NCI-H2171 (cell line): ENCODE measurements around the gene LIMS3.
"Not testable (repeated sequence)": the region's sequence is repeated elsewhere in the genome, so short reads cannot be mapped to it uniquely, and the experiment has no call there.

Experiments used
- DNase-seq: peaks from one replicate; lab custom pipeline; 2025; lab: John Stamatoyannopoulos, UW

Gene LIMS3

DNA sequence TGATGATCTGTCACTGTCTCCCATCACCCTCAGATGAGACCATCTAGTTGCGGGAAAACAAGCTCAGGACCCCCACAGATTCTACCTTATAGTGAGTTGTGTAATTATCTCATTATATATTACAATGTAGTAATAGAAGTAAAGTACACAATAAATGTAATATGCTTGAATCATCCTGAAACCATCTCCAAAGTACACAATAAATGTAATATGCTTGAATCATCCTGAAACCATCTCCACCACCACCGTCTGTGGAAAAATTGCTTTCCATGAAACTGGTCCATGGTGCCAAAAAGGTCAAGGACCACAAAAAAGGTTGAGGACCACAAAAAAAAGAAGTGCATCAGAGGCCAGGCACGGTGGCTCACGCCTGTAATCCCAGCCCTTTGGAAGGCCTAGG lies 29.3 kb downstream of the LIMS3 start:
- not testable (repeated sequence) for DNase-seq

DNA sequence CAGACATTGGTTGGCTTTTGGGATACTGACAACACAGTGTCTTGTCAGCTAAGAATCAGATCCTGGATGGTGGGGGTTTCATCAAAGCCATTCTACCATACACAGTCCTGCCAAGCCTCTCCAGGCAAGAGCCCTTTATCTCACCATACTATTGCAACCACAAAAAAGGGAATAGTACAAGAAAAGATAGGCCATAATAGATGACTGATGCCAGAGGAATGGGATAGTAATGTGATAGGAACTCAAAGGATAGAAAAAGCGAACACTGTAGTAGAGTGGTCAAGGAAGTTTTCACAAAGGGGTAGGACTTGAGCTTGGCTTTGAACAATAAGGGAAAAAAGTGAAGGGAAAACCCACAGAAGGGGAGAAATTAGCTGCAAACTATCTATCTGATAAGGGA lies 30.7 kb downstream of the LIMS3 start:
- DNase-seq = not testable (repeated sequence)

DNA sequence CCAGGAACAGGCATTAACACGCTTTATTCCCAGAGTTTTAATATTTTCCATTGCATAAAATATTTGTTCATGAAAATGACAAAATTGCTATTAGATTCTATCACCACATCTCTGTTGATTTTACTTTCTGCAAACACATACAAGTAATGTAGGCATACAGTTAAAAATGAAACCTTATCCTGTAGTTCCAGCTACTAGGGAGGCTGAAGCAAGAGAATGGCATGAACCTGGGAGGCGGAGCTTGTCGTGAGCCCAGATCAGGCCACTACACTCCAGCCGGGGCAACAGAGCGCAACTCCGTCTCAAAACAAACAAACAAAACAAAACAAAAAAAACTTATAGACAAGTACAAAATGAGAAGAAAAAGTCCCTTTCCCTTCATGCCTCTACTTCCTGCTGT lies 38.0 kb downstream of the LIMS3 start:
- not testable (repeated sequence) for DNase-seq

DNA sequence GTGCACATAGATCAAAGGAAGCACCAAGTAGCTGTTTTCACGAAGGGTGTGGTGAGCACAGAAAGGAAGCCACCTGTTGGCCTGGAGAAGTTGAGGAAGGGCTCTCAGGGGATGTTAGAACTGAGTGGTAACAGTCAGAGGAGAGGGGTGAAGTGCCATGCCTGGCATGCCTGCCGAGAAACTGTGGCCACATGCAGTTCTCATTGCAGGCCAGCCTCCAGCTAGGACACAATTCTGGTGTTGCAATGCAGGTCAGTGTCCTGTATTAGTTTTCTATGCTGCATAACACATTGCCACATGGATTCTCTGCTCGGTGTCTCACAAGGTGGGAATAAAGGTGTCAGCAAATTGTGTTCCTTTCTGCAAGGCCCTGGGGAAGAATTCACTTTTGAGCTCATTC lies 46.9 kb downstream of the LIMS3 start:
- not testable (repeated sequence) for DNase-seq

DNA sequence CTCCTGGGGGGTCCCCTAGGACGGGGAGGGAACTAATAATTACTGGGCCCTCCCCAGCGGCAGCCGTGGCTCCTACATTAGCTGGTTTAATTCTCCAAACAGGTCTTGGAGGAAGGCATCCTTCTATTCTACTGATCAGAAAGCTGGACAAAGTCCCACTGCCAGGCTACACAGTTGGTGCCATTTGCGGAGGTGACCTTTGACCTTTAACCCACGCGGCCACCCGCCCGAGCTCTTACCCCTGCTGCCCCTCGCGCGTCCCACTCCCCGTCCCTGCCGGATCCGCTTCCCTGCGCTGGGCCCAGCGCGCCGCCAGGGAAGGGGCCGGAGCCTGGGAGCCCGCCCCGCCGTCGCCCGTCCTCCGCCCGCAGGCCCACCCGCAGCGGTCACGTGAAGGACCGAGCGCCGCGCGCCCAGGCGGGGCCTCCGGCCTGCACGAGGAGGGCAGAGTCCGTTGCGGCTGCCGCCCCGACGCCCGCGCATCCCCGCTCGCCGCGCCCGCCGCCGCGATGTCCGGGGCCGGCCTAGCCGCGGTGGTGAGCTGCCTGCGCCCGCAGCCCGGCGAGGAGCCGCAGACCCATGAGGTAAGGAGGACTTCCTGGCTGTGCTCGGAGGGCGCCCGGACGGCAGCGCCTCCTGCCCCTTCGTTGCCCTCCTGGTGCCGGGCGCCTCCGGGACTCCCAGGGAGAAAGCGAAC lies 48.9 kb downstream of the LIMS3 start:
- not testable (repeated sequence) for DNase-seq

DNA sequence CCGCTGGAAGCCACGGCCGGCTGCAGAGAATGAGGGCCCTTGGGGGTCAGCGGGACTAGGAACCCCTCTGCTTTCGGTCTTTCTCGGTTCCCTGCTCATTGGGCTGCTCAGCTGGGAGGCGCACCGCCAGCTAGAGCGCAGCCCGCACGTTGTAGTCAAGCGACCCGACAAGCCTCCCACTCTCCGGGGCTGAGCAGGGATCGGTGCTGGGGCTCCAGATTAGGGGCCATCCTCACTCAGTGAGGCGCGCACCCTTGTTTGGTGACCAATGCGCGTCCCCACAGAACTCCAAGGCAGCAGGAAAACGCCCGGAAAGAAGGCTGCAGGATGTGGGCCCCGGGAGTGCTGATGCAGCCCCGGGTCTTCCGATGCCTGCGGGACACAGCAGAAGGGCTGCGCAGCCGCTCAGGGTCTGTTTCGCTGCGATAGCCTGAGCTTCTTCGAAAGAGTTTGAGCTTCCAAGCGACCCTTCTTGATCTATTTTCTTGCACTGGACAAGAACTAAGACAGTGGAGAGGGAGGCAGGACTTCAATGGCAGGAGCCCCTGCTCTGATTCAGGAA lies 49.6 kb downstream of the LIMS3 start:
- not testable (repeated sequence) for DNase-seq

DNA sequence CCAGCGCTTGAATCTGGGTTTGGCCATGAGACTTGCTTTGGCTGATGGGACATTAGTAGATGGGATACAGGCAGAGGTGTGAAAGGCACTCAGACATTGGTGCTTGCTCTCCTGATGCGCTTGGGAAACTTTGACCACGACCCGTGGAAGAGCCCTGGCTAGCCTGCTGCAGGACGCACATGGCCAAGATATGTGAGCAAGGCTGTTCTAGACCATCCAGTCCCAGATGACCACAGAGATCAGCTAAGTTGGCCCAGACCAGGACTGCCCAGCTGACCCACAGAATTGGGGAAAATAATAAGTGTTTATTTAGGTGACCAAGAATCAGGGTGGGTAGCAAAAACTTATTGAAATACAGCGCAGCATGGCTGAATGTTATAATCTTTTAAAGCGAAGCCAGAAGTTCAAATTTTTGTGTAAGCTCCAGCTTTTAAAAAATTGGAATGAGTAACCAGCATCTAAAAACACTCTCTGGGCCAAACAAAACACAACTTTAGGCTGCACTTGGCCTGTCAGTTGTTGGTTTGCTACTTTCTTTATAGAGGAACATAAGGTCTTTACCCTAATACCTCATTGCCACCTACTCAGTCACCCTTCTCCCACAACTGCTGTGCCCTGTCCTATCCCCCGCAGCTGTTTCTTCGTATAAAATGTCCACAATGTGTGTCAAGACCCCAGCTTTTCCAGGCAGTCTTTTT lies 51.8 kb downstream of the LIMS3 start:
- not testable (repeated sequence) for DNase-seq

DNA sequence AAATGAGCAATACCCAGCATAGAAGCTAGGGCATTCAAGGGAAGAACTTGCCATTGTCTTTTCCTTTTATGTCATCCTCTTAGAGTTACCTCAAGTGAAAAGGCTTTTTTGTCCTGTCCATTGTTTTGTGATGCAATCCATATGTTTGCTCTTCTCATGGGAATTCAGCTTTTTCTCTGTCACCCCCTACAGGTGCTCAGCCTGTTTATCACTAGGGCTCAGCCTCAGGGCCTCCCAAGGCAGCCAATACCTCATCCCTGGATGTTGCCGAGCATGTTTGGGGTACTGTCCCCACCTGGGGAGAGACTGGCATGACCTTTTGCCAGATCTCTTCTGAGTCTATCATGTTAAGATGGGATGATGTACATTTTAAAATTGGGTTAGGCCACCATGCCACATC lies 65.5 kb downstream of the LIMS3 start:
- DNase-seq = not testable (repeated sequence)

DNA sequence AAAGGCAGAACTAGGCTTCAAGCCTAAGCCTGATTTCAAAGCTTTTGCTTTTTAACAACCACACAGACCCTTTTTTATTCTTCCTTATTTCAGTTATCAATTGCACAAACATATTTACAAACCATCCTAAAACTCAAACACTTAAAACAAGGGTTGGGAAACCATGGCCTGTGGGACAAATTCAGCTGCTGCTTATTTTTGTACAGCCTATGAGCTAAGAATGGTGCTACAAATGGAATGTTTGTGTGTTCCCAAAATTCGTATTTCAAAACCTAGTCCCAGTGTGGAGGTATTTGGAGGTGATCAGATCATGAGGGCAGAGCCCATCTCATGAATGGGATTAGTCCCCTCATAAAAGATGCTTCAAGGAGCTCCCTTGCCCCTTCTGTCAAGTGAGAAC lies 67.0 kb downstream of the LIMS3 start:
- not testable (repeated sequence) for DNase-seq

DNA sequence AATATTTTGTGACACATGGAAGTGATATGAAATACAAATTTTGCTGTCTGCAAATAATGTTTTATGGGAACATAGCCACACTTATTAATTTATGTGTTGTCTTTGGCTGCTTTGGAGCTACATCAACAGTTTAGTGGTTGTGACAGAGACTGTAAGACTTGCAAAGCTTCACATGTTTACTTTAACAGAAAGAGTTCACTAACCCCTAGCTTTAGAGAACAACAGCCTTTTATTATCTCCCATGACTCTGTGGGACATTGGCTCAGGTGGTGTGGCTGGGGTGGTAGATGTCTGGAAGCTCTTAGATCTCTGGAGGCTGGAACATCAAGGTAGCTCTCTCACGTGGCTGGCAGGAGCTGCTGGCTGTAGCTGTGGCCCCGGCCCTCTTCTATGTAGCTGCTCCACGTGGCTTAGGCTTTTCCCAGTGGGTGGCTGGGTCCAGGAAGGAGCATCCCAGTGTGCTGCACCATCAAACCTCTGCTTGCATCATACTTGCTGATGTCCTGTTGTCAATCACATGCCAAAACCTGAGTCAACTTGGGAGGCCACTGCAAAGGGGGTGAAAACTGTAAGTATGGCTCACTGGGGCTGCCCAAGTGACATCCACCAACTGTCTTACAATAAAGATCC lies 67.7 kb downstream of the LIMS3 start:
- DNase-seq = not testable (repeated sequence)

DNA sequence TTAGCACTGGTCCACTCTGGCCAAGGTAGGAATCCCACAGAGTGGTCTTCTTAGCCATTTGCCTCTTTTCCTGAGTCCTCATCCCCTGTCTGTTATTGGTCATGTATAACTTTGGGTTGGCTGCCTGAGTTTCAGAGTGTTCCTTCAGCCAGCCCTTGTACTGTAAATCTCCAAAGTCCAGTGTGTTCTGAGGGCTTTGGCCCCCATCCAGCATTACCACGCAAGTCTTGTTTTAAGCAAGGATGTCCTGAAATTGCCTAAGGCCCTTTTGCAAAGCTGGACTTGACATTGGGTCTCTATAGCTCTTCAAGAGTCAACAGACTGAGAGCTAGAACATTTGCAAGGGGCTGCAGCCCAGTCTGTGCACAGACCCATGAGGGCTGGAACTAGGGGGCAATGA lies 68.4 kb downstream of the LIMS3 start:
- DNase-seq = not testable (repeated sequence)

DNA sequence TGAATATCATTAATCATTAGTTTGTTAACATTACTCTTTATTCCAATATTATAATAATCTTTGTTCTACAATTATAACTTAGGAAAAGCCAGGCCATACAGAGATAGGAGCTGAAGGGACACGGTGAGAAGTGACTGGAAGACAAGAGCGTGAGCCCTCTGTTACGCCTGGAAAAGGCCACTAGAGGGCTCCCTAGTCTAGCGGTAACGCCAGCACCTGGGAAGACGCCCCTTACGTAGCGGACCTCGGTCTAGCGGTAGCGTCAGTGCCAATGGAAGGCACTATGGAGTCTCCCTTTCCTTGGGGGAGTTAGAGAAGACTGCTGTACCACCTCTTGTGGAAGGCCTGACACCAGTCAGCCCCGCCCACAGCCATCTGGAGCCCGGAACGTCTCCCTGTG lies 71.4 kb downstream of the LIMS3 start:
- DNase-seq = not testable (repeated sequence)

DNA sequence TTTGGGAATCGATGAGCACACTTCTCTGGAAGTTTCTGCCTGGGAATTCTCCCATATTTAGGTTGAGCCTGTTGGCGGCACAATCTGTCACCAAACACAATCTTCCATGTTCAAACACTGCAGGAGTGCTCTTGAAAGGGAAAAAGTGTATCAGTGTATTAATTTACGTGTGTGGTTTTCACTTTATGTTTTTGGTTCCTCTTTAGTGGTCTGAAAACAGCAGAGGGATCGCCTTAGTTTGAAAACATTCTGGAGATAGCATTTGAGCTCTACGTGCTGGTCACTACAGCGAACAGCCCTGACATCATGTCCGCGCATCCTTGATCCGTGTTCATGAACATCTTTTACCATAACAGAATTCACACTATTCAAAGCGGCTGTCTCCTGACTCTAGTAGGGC lies 73.2 kb downstream of the LIMS3 start:
- DNase-seq = not testable (repeated sequence)
